OCI-LY7 (cell line): Measurements from ENCODE around the gene SPDYE6.

Experiments
- CTCF ChIP-seq: fragments of 200-600 bp; sonication (generic); conservative IDR thresholded peaks from 2 replicates; pipeline ENCODE4 v1.5.1; 2014; ENCODE audit warnings: mild to moderate bottlenecking, antibody characterized with exemption, low read length, moderate library complexity, mixed read lengths
- EZH2phosphoT487 ChIP-seq: fragments of 200-600 bp; sonication (generic); IDR thresholded peaks from 2 replicates; pipeline ENCODE4 v1.6.1; 2018; ENCODE audit warnings: low read depth, borderline replicate concordance, mild to moderate bottlenecking, mixed run types, antibody characterized with exemption, low read length, moderate library complexity, mixed read lengths

- TF ChIP-seq CTCF, result no peak
- TF ChIP-seq EZH2phosphoT487, result no peak
Measured at GRCh38 chr7:102400360-102400759, 44.1 kb upstream of the SPDYE6 start.
